HG03378 (cell line): Measurements from ENCODE around the gene CCDC85A.

Source experiments
- ATAC-seq: cut with Tn5 transposase; IDR thresholded peaks from one replicate; pipeline ENCODE4 v1.9.1; 2021; ENCODE audit warnings: mild to moderate bottlenecking, moderate library complexity; ENCODE audit not compliant: unreplicated experiment

Gene CCDC85A

GRCh38 chr2:56348392-56349210 is 164.8 kb downstream of the CCDC85A start:
- no peak for ATAC-seq

GRCh38 chr2:56357655-56358295 is 174.0 kb downstream of the CCDC85A start:
- no peak for ATAC-seq

- ATAC-seq = no peak
Observed at GRCh38 chr2:56361844-56362243, 178.1 kb downstream of the CCDC85A start.

- no peak for ATAC-seq
Observed at GRCh38 chr2:56364902-56365301, 181.1 kb downstream of the CCDC85A start.

- no peak for ATAC-seq
Observed at GRCh38 chr2:56369316-56369715, 185.5 kb downstream of the CCDC85A start.

- ATAC-seq = no peak
Observed at GRCh38 chr2:56372071-56372656, 188.4 kb downstream of the CCDC85A start.

GRCh38 chr2:56375251-56375650 is 191.5 kb downstream of the CCDC85A start:
- ATAC-seq = no peak

GRCh38 chr2:56376699-56377665 is 193.2 kb downstream of the CCDC85A start:
- no peak for ATAC-seq

- ATAC-seq = no peak
Observed at GRCh38 chr2:56379066-56379465, 195.3 kb downstream of the CCDC85A start.

- ATAC-seq = no peak
Observed at GRCh38 chr2:56380861-56381260, 197.1 kb downstream of the CCDC85A start.

- no peak for ATAC-seq
Observed at GRCh38 chr2:56382466-56382865, 198.7 kb downstream of the CCDC85A start.

GRCh38 chr2:56386657-56387056 is 202.9 kb downstream of the CCDC85A start:
- no peak for ATAC-seq

GRCh38 chr2:56390644-56391043 is 206.9 kb downstream of the CCDC85A start:
- no peak for ATAC-seq

GRCh38 chr2:56410140-56410539 is 226.3 kb downstream of the CCDC85A start:
- ATAC-seq = no peak

- ATAC-seq = peak; percentile 65
Observed at GRCh38 chr2:56416500-56417176, 232.8 kb downstream of the CCDC85A start.
